Transverse colon (tissue), 4 donors: ENCODE data around the gene BCAR3. TPM values are rescaled to one million over a fixed set of nuclear protein-coding genes. Genes with fewer than 3 reads are reported as not detected.

Source experiments
- DNase-seq: peaks from one replicate; pipeline ENCODE4 v3.0.0-alpha.2; 2019
- H3K27ac ChIP-seq, 4 donors: fragments of 200-600 bp; sonication (generic); 2 replicates each; pipeline ENCODE4 v1.5.1; 2016 to 2018; ENCODE audit warnings: inconsistent platforms in 4 of 4
- H3K27me3 ChIP-seq: fragments of 200-600 bp; sonication (generic); 2 replicates; pipeline ENCODE4 v1.5.1; 2017; ENCODE audit warnings: inconsistent platforms
- H3K36me3 ChIP-seq, 4 donors: fragments of 200-600 bp; sonication (generic); 2 replicates each; pipeline ENCODE4 v1.5.1; 2017 to 2019; ENCODE audit warnings: inconsistent platforms in 4 of 4
- H3K4me1 ChIP-seq, 4 donors: fragments of 200-600 bp; sonication (generic); 2 replicates each; pipeline ENCODE4 v1.5.1; 2017 to 2020; ENCODE audit warnings: inconsistent platforms in 4 of 4
- H3K4me3 ChIP-seq, 4 donors: fragments of 200-600 bp; sonication (generic); 1 replicate in 1 of 4; 2 replicates in 3 of 4; pipeline versions ENCODE4 v1.5.1 to v1.6.1; 2017 to 2019; ENCODE audit warnings: inconsistent platforms in 4 of 4
- H3K9me3 ChIP-seq, 2 donors: fragments of 200-600 bp; sonication (generic); 2 replicates each; pipeline ENCODE4 v1.5.1; 2017 to 2019; ENCODE audit warnings: inconsistent platforms in 2 of 2
- CTCF ChIP-seq, 5 experiments: fragments of 200-600 bp in 3 of 5; fragments of 450-650 bp in 2 of 5; sonication (generic) in 3 of 5; IDR thresholded peaks; 1 replicate in 2 of 5; 2 replicates in 3 of 5; pipeline ENCODE4 v1.5.1; 2016 to 2017; ENCODE audit warnings: antibody characterized with exemption in 5 of 5, inconsistent platforms in 3 of 5, mild to moderate bottlenecking in 2 of 5, moderate library complexity in 1 of 5
- EP300 ChIP-seq: sonication (generic); formaldehyde crosslinking; IDR thresholded peaks from one replicate; pipeline ENCODE4 v1.6.1; 2017; ENCODE audit warnings: antibody characterized with exemption, low read depth
- POLR2A ChIP-seq: fragments of 450-650 bp; IDR thresholded peaks from one replicate; pipeline ENCODE4 v1.6.1; 2016; ENCODE audit warnings: antibody characterized with exemption, mild to moderate bottlenecking, moderate library complexity
- POLR2AphosphoS5 ChIP-seq, 3 donors: sonication (generic); formaldehyde crosslinking; IDR thresholded peaks; one replicate each; pipeline ENCODE4 v1.6.1; 2016; ENCODE audit warnings: antibody characterized with exemption in 3 of 3
- WGBS, 2 donors: methylation state at CpG; one replicate each; pipeline ENCODE4 v1.1.5; 2018; ENCODE audit warnings: low coverage in 1 of 2; 5-methylcytosine and 5-hydroxymethylcytosine counted together
- in situ Hi-C, 4 donors: fragments of 200-750 bp; cut with MboI; loops; one replicate each; pipeline versions ENCODE4 v1.15.0 to v1.15.1; 2017; ENCODE audit warnings: low sequenced_read_pairs in 3 of 4, low pct_ligation_motif_present in 1 of 4, low pct_unique_long_range_greater_than_20kb in 1 of 4
- intact Hi-C: fragments of 100-400 bp; cut with DNase I; formaldehyde crosslinking; loops from one replicate; pipeline ENCODE4 v1.15.1; 2023; ENCODE audit warnings: low total_unique reads
- total RNA-seq, 4 donors: library from RNA; depleted of rRNA; stranded (reverse); fragments of >200 nt; gene quantifications; one replicate each; pipeline ENCODE4 v1.1.0, GENCODE V29; 2016

The BCAR3 gene
- total RNA-seq, 4 donors from 2014 or later = 12.3 to 71.7 (median 40.5) TPM

- no peak overlapping the region for H3K4me3 ChIP-seq
- no peaks in the 10 kb centered on the region for H3K9me3 ChIP-seq
- in situ Hi-C loops (no loop called here), intact Hi-C loops (no loop called here)
- WGBS, 2 donors = 69 to 89% methylated on average over 2 of the region's 2 CpGs
- H3K27ac ChIP-seq = peak overlapping the region in 1 of 4 donors; percentile 39
- H3K4me1 ChIP-seq = peaks cover 0 to 5% (median 0%) of the 10 kb centered on the region in 4 donors
- peak; percentile 27 for DNase-seq
- no peaks in the 10 kb centered on the region for H3K36me3 ChIP-seq
- TF ChIP-seq EP300 (no peak), POLR2A (no peak), POLR2AphosphoS5 (IDR thresholded peaks at IDR 0.05) (no peak), CTCF (IDR thresholded peaks at IDR 0.05) (no peak)
- H3K27me3 ChIP-seq = no peaks in the 10 kb centered on the region
Measured at GRCh38 chr1:93704052-93704451, 22.4 kb upstream of the BCAR3 start.

- peaks cover 0 to 1% (median 0%) of the 10 kb centered on the region in 4 donors for H3K4me1 ChIP-seq
- TF ChIP-seq EP300 (no peak), CTCF (IDR thresholded peaks at IDR 0.05) (no peak), POLR2AphosphoS5 (IDR thresholded peaks at IDR 0.05) (no peak), POLR2A (no peak)
- no peak overlapping the region for H3K27ac ChIP-seq
- H3K27me3 ChIP-seq = no peaks in the 10 kb centered on the region
- in situ Hi-C loops (no loop called here), intact Hi-C loops (no loop called here)
- no peaks in the 10 kb centered on the region for H3K9me3 ChIP-seq
- 77 to 78% methylated on average over 3 of the region's 3 CpGs for WGBS, 2 donors
- no peaks in the 10 kb centered on the region for H3K36me3 ChIP-seq
- no peak overlapping the region for H3K4me3 ChIP-seq
- DNase-seq = no peak
Measured at GRCh38 chr1:93703643-93704042, 22.0 kb upstream of the BCAR3 start.

GRCh38 chr1:93702828-93703183, 21.2 kb upstream of the BCAR3 start:
- Histone ChIP-seq H3K27ac (no peak overlapping the region), H3K27me3 (no peaks in the 10 kb centered on the region), H3K36me3 (no peaks in the 10 kb centered on the region), H3K9me3 (no peaks in the 10 kb centered on the region), H3K4me1 (no peaks in the 10 kb centered on the region), H3K4me3 (no peak overlapping the region)
- DNase-seq = no peak
- WGBS, 2 donors = 62% methylated on average over 3 of the region's 3 CpGs; no CpG with 5 or more reads in 1 of the 2 donors
- in situ Hi-C loops = no loop called here
- intact Hi-C loops = no loop called here
- TF ChIP-seq POLR2A (no peak), EP300 (no peak), CTCF (IDR thresholded peaks at IDR 0.05) (no peak), POLR2AphosphoS5 (IDR thresholded peaks at IDR 0.05) (no peak)

- DNase-seq = no peak
- no peaks in the 10 kb centered on the region for H3K9me3 ChIP-seq
- H3K4me3 ChIP-seq = no peak overlapping the region
- intact Hi-C loops = no loop called here
- no peaks in the 10 kb centered on the region for H3K36me3 ChIP-seq
- in situ Hi-C loops = no loop called here
- H3K4me1 ChIP-seq = no peaks in the 10 kb centered on the region
- no peaks in the 10 kb centered on the region for H3K27me3 ChIP-seq
- no peak overlapping the region for H3K27ac ChIP-seq
- no peak for TF ChIP-seq POLR2AphosphoS5 (IDR thresholded peaks at IDR 0.05)
- 88% methylated on average over 9 of the region's 9 CpGs; no CpG with 5 or more reads in 1 of the 2 donors for WGBS, 2 donors
Measured at GRCh38 chr1:93702111-93702827, 20.6 kb upstream of the BCAR3 start.

GRCh38 chr1:93701629-93702028, 20.0 kb upstream of the BCAR3 start:
- no peak for TF ChIP-seq EP300
- TF ChIP-seq POLR2A = no peak
- H3K9me3 ChIP-seq = no peaks in the 10 kb centered on the region
- H3K4me3 ChIP-seq = no peak overlapping the region
- H3K27ac ChIP-seq = no peak overlapping the region
- no peaks in the 10 kb centered on the region for H3K36me3 ChIP-seq
- intact Hi-C loops = no loop called here
- no peak for DNase-seq
- H3K27me3 ChIP-seq = no peaks in the 10 kb centered on the region
- H3K4me1 ChIP-seq = no peaks in the 10 kb centered on the region
- in situ Hi-C loops = no loop called here
